Activated gamma-delta T cell (primary cell): ENCODE data around the gene TH.
"Not testable (repeated sequence)": the region's sequence is repeated elsewhere in the genome, so short reads cannot be mapped to it uniquely, and the experiment has no call there.

Experiments used
- DNase-seq: peaks from one replicate; lab custom pipeline; 2025; lab: John Stamatoyannopoulos, UW

TH gene

DNA sequence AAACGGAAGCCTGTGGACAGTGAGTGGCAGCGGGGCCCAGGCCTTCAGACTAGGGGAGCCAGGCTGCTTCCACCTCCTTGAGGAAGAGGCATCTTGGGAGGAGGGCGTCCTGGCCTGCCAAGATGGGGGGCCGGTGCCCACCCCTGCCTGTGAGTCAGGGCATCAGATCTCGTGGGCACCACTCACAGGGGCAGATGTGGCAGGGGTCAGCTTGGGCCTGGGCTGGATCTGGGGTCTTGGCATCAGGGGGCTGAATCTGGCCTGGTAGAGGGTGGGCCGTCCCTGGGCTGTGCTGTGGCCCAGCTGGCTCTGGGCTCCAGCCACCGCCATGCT lies 24.1 kb upstream of the TH start:
- no peak for DNase-seq

DNA sequence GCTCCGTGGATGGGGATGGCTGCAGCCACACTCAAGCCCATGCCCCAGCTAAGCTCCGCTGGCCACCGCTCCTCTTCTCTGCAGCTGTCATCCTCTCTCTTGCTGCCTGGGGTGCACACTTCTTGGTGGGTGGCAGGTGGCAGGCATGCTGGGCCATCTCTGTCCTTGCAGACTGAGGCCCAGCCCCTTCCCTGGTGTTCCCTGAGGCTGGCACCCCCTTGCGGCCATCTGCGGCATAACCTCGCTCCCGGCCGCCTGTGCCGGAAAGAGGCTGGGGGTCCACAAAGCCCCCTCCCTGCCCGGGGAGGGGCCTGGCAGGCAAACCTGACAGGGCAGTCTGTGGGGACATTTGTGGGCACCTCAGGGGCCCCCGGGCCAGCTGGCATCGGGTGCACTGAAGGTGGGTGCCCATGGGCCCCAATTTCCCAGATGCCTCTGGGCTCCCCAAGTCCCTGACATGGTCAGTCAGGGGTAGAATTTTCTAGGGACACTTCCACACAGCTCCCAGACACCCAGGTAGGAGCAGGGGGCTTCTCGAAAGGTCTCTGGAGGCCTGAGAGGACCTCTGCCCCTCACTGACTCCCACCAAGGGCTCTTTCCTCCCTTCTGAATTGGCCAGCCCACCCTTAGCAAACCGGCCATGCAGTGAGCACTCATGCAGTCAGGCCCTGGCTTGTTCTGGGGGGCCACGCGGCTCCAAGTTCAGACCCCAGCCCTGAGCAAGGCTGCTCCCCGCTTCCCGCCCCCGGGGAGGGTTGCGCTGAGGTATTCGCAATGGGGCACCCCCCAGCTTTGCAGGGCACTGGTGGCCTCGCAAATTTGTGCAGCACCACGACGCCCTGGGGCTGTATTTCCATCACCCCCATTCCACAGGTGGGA lies 23.5 kb upstream of the TH start:
- no peak for DNase-seq

DNA sequence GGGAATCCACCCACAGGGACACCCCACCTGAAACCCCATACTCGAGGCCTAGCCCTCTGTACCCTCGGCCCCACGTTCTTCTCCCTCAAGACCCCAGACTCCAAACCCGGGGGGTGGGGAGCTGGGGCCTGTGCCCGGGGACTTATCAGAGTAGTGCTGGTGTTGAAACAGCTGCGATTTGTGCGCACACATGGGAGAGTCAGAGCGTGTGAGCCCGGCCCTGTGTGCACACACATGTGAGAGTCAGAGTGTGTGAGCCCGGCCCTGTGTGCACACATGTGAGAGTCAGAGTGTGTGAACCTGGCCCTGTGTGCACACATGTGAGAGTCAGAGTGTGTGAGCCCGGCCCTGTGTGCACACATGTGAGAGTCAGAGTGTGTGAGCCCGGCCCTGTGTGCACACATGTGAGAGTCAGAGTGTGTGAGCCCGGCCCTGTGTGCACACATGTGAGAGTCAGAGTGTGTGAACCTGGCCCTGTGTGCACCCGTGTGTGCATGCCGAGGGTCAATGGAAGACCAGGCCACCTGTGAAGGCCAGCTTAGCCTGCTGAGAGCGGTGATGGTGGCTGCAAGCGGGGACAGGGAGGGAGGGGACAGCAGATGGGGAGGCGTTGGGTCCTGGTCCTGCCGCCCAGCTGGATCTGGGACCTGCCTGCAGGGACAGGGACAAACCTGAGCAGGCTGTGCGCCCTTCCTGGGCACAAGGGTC lies 22.4 kb upstream of the TH start:
- not testable (repeated sequence) for DNase-seq

DNA sequence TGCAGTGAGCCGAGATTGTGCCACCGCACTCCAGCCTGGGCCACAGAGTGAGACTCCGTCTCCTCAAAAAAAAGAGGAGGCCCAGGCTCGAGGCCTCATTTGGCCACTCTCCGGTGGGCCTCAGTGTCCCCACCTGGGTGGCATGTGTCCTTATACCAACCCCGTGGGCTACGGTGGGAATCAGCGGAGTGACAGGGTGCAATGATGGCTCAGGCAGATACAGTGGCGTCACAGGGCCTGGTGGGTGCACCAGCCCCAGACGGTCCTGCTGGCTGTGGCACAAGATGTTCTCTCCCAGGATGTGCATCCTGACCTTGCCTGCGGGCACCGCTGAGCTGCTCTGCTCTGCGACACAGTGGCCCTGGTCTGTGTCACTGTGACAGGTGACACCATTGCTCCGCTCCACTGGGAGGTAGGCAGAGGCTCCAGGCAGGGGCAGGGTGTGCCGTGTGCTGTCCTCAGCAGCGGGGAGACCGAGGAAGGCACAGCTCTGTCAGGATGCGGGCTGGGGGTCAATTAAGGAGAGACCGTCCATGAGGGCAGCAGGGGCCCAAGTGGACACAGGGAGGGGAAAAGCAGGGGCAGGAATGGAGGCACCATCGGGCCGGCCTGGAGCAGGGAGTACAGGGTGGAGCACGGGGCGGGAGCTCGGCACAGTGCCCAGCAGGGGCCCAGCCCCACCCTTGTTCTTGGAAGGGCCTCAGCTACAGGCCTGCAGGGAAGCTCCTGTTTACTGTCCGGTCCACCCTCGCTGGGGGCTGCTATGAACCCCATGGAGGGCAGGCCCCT lies 21.7 kb upstream of the TH start:
- DNase-seq = no peak

DNA sequence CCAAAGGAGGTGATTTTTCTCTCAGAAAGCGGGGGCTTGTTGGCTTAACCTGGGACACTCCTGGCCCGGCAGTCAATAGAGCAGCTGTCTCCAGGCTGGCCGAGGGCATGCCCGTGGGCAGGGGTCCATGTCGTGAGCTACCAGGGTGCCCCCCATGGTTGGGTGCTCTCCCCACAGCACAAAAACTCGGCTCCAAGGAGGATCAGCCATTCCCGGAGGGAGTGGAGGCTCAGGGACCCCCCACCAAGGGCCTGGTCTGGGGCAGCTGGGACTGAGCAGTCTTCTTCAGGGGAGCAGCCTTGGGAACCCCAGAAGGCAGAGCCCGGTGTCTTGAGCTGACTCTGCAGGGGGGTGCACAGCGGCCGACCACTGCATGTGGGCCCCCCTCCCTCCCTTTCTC lies 20.8 kb upstream of the TH start:
- DNase-seq = no peak

DNA sequence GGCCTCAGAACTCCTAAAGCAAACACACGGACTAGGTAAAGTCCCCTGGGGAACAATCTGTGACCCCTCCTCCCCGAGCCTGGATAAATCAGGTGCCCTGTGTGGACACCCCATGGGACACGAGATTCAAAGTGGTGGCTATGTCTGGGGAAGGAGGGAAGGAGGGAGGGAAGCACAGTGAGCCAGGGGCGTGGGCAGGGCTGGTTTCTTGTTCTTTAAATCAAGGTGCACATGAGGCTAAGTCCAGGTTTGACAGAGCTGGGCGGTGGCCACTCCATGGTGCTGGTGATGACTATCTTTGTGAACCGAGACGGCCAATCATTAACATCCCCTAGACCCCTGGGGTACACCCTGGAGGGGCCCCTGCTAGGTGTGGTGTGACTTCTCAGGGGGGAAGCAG lies 20.3 kb upstream of the TH start:
- DNase-seq = no peak

DNA sequence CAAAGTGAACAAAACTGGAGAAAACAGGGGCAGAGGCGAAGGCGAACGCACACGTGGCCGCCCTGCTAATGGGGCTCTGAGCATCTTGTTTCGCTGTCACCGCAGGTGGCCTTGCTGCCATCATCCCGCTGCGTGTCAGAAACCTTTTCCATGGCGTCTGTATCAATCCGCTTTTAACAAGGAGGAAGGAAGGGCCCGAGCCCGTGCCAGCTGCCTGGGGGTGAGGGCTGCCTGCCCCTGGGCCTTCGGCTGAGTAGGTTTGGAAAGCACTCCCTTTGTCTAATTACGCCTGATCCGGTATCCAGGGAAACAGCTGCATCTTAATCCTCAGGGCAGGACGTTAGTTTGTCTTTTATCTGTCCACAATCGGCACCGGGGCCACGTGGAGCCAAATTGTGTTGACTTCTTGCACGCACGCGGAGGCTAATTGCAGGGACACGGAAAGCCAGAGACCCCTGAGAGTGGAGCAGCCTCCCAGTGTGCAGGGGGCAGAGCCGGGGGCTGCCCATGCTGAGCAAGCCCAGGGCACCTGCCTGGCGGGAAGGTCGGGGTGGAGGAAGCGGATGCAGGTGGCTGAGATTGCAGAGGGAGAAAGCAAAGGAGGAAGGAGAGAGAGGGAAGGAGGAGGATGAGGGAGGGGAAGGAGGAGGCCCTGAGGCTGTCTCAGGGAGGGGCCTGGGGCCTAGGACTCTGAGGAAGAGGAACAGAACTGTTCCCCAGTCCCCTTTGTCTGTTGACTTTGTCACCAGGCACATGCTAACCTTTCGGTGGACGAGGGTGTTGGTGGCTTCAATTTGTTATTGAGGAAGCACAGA lies 19.2 kb upstream of the TH start:
- no peak for DNase-seq

DNA sequence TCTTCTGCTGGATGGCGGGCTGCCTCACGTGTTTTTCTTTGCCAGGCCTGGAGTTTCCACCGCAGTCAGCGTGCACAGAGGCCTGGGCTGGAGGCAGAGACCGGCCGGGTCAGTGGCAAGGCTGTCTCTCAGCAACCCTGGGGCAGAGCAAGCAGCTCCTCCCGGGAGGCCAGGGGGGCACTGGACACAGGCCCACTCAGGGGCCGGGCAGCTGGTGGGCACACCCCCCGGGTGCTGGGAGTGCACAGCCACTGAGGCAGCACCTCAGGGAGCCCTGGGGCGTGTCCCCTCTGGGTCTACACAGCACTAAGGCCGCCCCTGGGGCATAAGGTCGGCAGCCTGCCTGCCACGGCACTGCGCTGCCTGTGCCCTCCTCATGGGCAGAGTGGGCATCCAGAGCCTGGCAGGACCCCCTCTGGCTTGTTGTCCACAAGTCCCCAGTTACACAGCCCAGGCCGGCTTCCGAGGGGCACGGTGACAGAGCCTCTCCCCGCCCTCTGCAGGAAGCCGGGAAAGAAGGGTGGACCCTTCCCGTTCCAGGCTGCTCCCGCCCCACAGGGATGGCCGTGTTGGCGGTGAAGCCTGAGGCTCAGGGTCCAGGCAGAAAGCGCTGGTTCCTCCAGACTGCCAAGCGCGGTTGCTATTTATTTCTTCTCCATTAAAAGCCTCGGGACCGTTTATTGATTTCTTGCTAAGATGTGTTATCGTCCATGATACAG lies 18.5 kb upstream of the TH start:
- DNase-seq = no peak

DNA sequence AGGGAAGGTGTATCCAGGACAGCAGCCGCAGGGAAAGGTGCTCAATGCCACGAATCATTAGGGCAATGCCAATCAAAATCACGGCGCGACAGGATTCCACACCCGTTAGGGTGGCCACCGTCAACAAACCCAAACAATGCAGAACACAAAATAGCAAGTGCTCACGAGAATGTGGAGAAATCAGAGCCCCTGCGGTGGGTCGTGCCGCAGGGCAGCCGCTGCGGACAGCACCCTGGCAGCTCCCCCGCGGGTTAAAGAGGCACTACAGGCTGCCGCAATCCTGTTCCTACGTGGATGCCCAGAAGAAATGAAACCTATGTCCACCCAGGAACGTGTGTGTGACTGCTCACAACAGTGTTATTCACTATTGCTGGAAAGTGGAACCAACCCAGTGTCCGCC lies 17.1 kb upstream of the TH start:
- no peak for DNase-seq

DNA sequence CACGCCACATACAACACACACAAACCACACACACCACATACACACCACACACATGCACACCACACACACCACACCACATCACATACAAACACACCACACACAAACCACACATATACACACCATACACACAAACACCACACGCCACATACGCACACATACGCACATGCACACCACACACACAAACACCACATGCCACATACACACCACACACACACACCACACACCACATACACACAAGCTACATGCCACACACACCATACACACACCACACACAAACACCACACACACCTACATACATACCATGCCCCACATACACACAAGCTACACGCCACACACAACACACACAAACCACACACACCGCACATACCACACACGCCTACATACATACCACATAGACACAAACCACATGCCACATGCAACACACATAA lies 15.7 kb upstream of the TH start:
- DNase-seq = no peak

DNA sequence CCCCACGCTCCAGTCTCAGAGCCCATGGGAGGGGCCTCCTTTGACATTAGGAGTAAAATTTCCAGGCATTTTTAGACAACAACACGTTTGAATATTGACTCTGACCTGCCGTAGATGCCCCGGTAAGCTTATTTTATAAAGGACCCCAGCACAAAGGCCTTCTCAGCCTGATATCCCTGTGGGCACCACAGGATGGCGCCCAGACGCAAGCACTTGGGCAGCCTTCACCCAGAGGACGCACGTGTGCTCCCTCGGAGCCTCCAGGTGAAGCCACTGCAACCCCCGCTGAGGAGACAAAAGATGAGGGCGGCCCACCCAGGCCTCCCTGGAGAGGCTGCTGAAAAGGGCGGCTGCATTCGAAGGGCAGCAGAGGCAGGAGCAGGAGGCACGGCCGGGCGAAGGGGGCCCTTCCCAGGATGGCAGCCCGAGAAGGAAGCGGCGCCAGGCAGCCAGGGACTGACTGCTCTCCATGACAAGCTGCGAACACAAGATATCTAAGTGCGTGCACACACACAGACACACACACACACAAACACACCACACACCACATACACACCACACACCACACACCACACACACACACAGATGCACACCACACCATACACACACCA lies 15.2 kb upstream of the TH start:
- DNase-seq = no peak

DNA sequence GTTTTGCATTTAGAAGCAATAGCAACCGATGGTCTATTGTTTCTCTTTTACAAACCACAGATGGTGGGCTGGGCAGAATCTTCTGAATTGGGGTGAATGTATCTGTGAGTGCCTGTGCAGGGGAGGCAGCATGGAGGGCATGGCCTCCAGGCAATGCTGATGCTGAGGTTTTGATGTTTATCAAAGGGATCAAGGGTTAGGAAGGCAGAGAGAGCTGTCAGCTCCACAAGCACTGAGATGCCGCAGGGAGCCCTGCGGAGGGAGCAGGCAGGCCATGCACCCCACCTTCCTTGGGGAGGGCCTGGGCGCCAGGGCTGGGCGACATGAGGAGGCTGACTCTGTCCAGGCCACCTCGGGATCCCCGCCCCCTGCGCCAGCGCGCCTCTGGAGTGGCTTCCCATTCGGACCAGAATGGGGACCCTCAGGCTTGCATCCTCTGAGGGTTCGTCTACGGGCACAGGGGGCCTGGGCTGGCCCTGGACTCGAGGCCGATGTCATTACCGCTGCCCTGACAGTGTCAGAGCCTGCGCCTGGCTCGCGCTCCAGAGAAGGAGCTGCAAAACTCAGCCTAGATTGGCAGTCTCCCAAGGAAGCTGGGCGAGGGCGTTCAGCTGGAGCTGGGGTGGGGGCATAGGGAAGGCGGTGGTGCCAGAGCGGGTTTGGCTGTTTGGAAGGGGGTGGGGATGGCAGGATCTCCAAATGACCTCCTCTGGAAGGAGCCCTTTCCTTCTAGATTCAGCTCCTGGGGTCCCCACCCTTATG lies 13.9 kb upstream of the TH start:
- no peak for DNase-seq

DNA sequence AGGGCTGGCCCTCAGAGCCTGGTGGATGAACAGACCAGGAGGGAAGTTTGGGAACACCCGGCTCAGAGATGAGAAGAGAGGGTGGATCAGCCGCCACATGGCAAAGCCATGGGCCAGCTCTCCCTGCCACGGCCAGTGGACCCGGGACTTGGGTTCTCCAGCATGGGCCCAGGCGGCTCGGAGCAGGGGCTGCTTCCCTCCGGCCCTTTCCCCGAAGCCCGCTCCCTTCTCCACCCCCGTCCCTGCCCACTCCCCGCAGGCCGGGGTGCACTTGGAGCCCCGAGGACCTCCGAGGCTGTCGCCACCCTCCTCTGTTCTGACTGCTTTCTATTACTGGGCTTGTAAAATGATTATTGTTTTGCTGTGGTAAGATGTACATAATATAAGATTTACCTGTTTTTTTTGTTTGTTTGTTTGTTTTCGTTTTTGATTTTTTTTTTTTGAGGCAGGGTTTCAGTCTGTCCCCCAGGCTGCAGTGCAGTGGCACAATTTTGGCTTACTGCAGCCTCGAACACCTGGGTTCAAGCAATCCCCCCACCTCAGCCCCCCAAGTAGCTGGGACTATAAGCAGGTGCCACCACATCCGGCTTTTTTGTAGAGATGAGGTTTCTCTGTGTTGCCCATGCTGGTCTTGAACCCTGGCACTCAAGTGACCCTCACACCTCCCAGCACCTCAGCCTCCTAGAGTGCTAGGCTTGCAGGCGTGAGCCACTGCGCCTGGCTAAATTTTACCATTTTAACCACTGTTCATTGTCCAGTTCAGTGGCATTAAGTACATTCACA lies 11.3 kb upstream of the TH start:
- no peak for DNase-seq

DNA sequence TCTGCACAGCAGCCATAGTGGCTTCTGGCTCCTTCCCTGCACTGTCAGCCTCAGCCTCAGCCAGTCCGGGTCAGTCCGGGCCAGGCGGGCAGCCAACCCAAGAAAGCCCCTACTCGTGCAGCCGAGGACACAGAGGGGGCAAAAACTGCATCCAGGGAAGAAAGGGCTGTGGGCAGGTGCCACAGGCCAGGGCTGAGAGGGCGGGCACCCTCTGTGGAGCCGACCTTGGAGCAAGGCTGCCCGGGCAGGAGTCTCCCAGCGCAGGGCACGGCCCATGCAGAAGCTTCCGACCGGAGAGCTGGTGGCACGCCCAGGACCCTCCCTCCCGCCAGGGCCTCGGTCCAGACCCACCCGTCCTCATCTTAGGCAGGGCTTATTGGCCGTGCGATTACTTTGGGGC lies 10.5 kb upstream of the TH start:
- DNase-seq = no peak

DNA sequence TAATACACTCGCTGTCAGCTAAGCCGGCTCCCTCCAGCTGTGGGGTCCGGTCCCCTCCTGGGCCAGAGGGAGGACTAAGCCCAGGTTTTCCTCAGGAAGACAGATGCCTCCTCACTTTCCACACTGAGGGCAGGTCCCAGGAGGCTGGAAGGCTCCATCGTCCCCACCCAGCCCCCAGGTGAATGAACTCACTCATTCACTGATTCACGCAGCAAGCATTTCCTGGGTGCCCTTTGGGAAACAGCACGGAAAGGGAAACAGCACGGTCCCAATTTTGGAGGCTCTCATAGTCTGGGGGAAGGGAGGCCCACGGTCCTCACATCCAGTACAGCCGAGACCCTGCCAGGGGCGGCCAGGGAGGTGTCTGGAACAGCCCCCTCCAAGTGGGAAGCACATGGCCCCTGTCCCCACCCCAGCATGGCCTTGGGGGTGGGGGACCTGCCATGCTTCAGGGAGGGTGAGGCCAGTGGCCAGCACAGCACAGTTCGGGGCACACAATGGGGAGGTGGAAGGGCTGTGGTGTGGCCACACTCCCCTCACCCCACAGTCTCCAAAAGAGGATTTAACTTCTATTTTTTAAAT lies 9.3 kb upstream of the TH start:
- DNase-seq = no peak

DNA sequence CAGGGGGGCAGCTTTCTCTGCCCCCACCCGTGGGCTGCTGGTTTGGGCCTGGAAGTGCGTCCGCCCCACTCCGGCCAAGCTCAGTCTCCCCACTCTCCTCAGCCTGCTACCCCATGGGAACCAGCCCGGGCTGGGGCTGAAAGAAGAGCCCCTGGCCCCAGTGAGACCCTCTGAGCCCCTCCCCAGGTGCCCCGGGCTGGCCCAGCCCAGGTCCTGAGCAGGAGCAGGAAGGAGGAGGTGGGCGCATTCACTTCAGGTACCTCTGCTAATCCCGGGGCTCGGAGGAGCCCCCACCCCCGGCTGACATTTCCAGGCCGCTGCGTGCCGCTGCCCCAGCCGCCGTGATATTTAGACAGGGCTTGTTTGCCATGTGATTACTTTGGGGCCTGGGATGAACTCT lies 8.7 kb upstream of the TH start:
- DNase-seq = no peak

DNA sequence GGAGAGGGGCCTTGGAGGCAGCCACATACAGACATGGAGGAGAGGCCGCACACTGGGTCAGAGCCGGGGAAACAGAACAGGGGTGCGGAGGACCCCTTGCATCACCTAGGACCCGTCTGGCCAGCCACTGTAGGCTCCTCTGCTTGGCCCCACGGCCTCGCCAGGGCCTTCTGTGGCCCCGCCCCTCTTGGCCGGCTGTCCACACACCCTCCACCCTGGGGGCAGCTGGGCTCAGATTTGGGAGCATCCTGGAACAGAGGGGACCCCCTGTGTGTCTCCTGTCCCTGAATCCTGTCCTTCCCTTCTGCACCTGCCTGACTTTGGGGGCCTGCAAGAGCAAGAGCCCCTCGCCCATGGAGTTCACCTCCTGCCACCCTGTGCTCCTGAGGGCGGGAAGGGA lies 7.9 kb upstream of the TH start:
- DNase-seq = no peak

DNA sequence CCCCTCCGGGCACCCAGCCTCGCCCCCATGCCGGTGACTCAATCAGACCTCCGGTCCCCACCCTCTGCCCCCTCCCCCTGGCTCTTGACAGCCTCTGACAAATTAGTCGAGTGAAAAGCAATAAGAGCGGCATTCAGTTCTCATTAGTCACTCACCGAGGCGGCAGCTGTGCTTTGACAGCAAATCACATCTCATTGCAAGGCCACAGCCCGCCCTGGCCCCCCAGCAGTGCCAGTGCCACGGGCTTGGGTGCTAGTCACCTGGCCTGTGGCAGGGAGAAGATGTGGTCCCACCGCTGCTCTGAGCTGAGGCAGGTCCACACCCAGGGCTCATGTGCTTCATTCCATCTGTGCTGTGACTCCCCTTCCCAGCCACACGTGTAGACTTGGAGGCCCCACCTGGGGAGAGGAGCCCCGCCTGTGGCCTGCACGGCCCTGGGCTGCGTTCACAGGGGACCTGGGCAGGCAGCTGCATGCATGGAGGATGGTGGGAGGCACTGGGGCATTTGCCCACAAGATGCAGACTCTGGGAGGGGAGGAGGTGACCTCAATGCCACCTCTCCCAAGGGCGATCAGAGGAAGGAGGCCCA lies 7.4 kb upstream of the TH start:
- no peak for DNase-seq
